ENCODE data around the gene LRBA. TPM values are rescaled to one million over a fixed set of nuclear protein-coding genes. Genes with fewer than 3 reads are reported as not detected.

LRBA gene
- total and polyA plus RNA-seq, 2 donors (not counting 3 experiments of a cell fraction or from before 2014, with no cell fraction given): 18.0 to 35.1 TPM

DNA sequence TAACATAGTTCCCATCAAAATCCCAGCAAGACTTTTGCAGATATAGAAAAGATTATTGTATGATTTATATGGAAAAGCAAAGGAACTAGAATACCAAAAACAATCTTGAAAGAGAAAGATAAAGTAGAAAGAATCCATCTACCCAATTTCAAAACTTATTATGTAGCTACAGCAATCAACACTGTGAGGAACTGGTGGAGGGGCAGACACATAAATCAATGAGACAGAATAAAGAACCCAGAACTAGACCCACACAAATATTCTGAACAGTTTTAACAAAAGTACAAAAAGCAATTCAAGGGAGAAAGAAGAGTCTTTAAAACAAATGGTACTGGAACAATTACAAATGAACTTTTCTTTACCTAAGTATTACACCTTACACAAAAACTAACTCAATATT, 67.0 kb downstream of the LRBA start:
- intact Hi-C loops (cut with micrococcal nuclease) (no loop called here), dilution Hi-C loops (cut with MboI; ENCODE audit: extremely low pct_ligation_motif_present, low sequenced_read_pairs) (no loop called here)
- H3K27ac ChIP-seq (ENCODE audit: insufficient read depth, low read depth, low read length): no peak overlapping the region
- TF ChIP-seq, protein P1, sequence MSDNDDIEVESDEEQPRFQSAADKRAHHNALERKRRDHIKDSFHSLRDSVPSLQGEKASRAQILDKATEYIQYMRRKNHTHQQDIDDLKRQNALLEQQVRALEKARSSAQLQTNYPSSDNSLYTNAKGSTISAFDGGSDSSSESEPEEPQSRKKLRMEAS (IDR thresholded peaks at IDR 0.05; ENCODE audit: insufficient read depth, insufficient read length): no peak
- TF ChIP-seq MYC (IDR thresholded peaks at IDR 0.05; ENCODE audit: low read depth, low read length): no peak
- no peak for TF ChIP-seq JUN (IDR thresholded peaks at IDR 0.05; ENCODE audit: borderline replicate concordance, insufficient read depth, insufficient read length, low read depth)
- TF ChIP-seq EZH2 (IDR thresholded peaks at IDR 0.05; ENCODE audit: borderline replicate concordance, low read depth, low read length, severe bottlenecking): no peak
- no peak for TF ChIP-seq POLR2A (IDR thresholded peaks at IDR 0.05; ENCODE audit: low read depth, low read length)
- no peak for TF ChIP-seq GATA2 (IDR thresholded peaks at IDR 0.05; ENCODE audit: insufficient read depth, insufficient read length, low read depth, low read length)
- TF ChIP-seq FOS (IDR thresholded peaks at IDR 0.05; ENCODE audit: borderline replicate concordance, insufficient read depth, low read length): no peak
- TF ChIP-seq, protein P2, sequence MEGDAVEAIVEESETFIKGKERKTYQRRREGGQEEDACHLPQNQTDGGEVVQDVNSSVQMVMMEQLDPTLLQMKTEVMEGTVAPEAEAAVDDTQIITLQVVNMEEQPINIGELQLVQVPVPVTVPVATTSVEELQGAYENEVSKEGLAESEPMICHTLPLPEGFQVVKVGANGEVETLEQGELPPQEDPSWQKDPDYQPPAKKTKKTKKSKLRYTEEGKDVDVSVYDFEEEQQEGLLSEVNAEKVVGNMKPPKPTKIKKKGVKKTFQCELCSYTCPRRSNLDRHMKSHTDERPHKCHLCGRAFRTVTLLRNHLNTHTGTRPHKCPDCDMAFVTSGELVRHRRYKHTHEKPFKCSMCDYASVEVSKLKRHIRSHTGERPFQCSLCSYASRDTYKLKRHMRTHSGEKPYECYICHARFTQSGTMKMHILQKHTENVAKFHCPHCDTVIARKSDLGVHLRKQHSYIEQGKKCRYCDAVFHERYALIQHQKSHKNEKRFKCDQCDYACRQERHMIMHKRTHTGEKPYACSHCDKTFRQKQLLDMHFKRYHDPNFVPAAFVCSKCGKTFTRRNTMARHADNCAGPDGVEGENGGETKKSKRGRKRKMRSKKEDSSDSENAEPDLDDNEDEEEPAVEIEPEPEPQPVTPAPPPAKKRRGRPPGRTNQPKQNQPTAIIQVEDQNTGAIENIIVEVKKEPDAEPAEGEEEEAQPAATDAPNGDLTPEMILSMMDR (IDR thresholded peaks at IDR 0.05; ENCODE audit: extremely low read depth in 1 of 2, insufficient read depth in 1 of 2, low read depth in 1 of 2, low read length in 2 of 2): no peak
- TF ChIP-seq POLR2AphosphoS5 (IDR thresholded peaks at IDR 0.05; ENCODE audit: insufficient read depth, low read depth, low read length): no peak
- H2AFZ ChIP-seq (ENCODE audit: low read depth, low read length): no peak overlapping the region
- CTCF ChIA-PET: interaction anchor here (1.0 to 1.8 kb wide), 4 partner anchors 12 to 81 kb away, joined by 3 to 6 read pairs (median 4); no protein-coding TSS in a partner anchor
- POLR2A ChIA-PET: no interaction called here
- DNase-seq (ENCODE audit: low read depth, low spot score): no peak
- no peak for FAIRE-seq
- no peak overlapping the region for H3K4me3 ChIP-seq (replicated peaks in 1 of 3; ENCODE audit: insufficient read depth in 1 of 3, low read depth in 1 of 3, low read length in 3 of 3)
- no peaks in the 10 kb centered on the region for H3K9me1 ChIP-seq (replicated peaks; ENCODE audit: control insufficient read depth, extremely low read depth, insufficient read depth, low read length)
- H3K27me3 ChIP-seq (ENCODE audit: control insufficient read depth in 2 of 2, insufficient read depth in 2 of 2, low read length in 2 of 2): no peaks in the 10 kb centered on the region
- peaks cover 11% of the 10 kb centered on the region for H3K4me1 ChIP-seq (ENCODE audit: control insufficient read depth, extremely low read depth, insufficient read depth, low read length)
- peaks cover 8% of the 10 kb centered on the region for H3K79me2 ChIP-seq (ENCODE audit: control insufficient read depth, insufficient read depth, low read length)
- no peak overlapping the region for H3K4me2 ChIP-seq (ENCODE audit: insufficient read depth, low read length)
- H4K20me1 ChIP-seq (replicated peaks; ENCODE audit: control insufficient read depth, extremely low read depth, insufficient read depth, low read length): peaks cover 3% of the 10 kb centered on the region
- no peak overlapping the region for H3K9ac ChIP-seq (replicated peaks; ENCODE audit: extremely low read depth, insufficient read depth, low read length)
- no peaks in the 10 kb centered on the region for H3K9me3 ChIP-seq (replicated peaks; ENCODE audit: control insufficient read depth, insufficient read depth, low read length)
- no peaks in the 10 kb centered on the region for H3K36me3 ChIP-seq (ENCODE audit: control insufficient read depth in 2 of 2, extremely low read depth in 1 of 2, insufficient read depth in 2 of 2, low read length in 2 of 2)
- BruUV-seq (replicated peaks): no TSS peak
